BLaER1 treated with 17β-estradiol and CSF1 and Interleukin-3, amounts not matched to agents 10 nM and 100 nM (cell line): Measurements from ENCODE around the gene ARHGEF9.
"Not testable (repeated sequence)": the region's sequence is repeated elsewhere in the genome, so short reads cannot be mapped to it uniquely, and the experiment has no call there.

Experiments
- H3K27ac ChIP-seq, 11 experiments: shearing (Covaris generic); formaldehyde crosslinking; 2 replicates each; pipeline ENCODE4 v1.8.1; 2022
- H3K27me3 ChIP-seq, 11 experiments: shearing (Covaris generic); formaldehyde crosslinking; 2 replicates each; pipeline ENCODE4 v1.8.1; 2022
- H3K36me3 ChIP-seq, 11 experiments: shearing (Covaris generic); formaldehyde crosslinking; 2 replicates each; pipeline ENCODE4 v1.8.1; 2022
- H3K4me1 ChIP-seq, 10 experiments: shearing (Covaris generic); formaldehyde crosslinking; 2 replicates each; pipeline ENCODE4 v1.8.1; 2022
- H3K4me2 ChIP-seq, 11 experiments: shearing (Covaris generic); formaldehyde crosslinking; 2 replicates each; pipeline ENCODE4 v1.8.1; 2022
- H3K4me3 ChIP-seq, 10 experiments: shearing (Covaris generic); formaldehyde crosslinking; 2 replicates each; pipeline ENCODE4 v1.8.1; 2022
- H3K9ac ChIP-seq, 11 experiments: shearing (Covaris generic); formaldehyde crosslinking; 2 replicates each; pipeline ENCODE4 v1.8.1; 2022
- H3K9me3 ChIP-seq, 11 experiments: shearing (Covaris generic); formaldehyde crosslinking; replicated peaks in 1 of 11; 2 replicates each; pipeline ENCODE4 v1.8.1; 2022
- H4K20me1 ChIP-seq, 11 experiments: shearing (Covaris generic); formaldehyde crosslinking; 2 replicates each; pipeline ENCODE4 v1.8.1; 2022
- Cebpa-rat ChIP-seq, 11 experiments: shearing (Covaris generic); IDR thresholded peaks; 2 replicates each; pipeline ENCODE4 v1.8.1; 2022

Gene ARHGEF9

GRCh38 chrX:63664083-63664482 is 120.9 kb downstream of the ARHGEF9 start:
- Histone ChIP-seq H3K9ac (no peak overlapping the region), H3K27ac (no peak overlapping the region)
- no peak for TF ChIP-seq Cebpa-rat (IDR thresholded peaks at IDR 0.05)

GRCh38 chrX:63661676-63662075 is 123.3 kb downstream of the ARHGEF9 start:
- Histone ChIP-seq H3K36me3 (peaks cover 0 to 37% (median 19%) of the 10 kb centered on the region in 11 experiments; a peak in 16 of 22 replicates), H3K4me1 (no peaks in the 10 kb centered on the region), H4K20me1 (no peaks in the 10 kb centered on the region), H3K27me3 (no peaks in the 10 kb centered on the region; a peak in 1 of 22 replicates), H3K4me3 (no peak overlapping the region), H3K9me3 (peaks cover under 1 to 8% (median 2%) of the 10 kb centered on the region in 11 experiments; a peak in 16 of 22 replicates), H3K4me2 (no peak overlapping the region), H3K27ac (no peak overlapping the region), H3K9ac (no peak overlapping the region)
- no peak for TF ChIP-seq Cebpa-rat (IDR thresholded peaks at IDR 0.05)

More at GRCh38 chrX:63664083-63664482, 120.9 kb downstream of the ARHGEF9 start:
- H3K9me3 ChIP-seq = peaks cover 12 to 24% (median 15%) of the 10 kb centered on the region in 11 experiments; a peak in 19 of 22 replicates
- no peaks in the 10 kb centered on the region for H3K4me1 ChIP-seq
- no peaks in the 10 kb centered on the region for H4K20me1 ChIP-seq
- no peak overlapping the region for H3K4me3 ChIP-seq
- H3K4me2 ChIP-seq = no peak overlapping the region
- H3K36me3 ChIP-seq = peaks cover 5 to 36% (median 26%) of the 10 kb centered on the region in 11 experiments; a peak in 17 of 22 replicates
- no peaks in the 10 kb centered on the region; a peak in 1 of 22 replicates for H3K27me3 ChIP-seq

- no peak for TF ChIP-seq Cebpa-rat (IDR thresholded peaks at IDR 0.05)
- H3K27ac ChIP-seq = no peak overlapping the region
- H3K9ac ChIP-seq = no peak overlapping the region
- no peaks in the 10 kb centered on the region for H3K4me1 ChIP-seq
- no peaks in the 10 kb centered on the region; a peak in 1 of 22 replicates for H3K9me3 ChIP-seq
- H3K27me3 ChIP-seq = no peaks in the 10 kb centered on the region; a peak in 1 of 22 replicates
- no peaks in the 10 kb centered on the region for H4K20me1 ChIP-seq
- no peak overlapping the region for H3K4me2 ChIP-seq
- peaks cover 4 to 41% (median 20%) of the 10 kb centered on the region in 11 experiments; a peak in 14 of 22 replicates for H3K36me3 ChIP-seq
- no peak overlapping the region for H3K4me3 ChIP-seq
Measured at GRCh38 chrX:63658920-63659319, 126.1 kb downstream of the ARHGEF9 start.

GRCh38 chrX:63657821-63658220 is 127.2 kb downstream of the ARHGEF9 start:
- Histone ChIP-seq H4K20me1 (no peaks in the 10 kb centered on the region), H3K36me3 (peaks cover 4 to 48% (median 18%) of the 10 kb centered on the region in 11 experiments; a peak in 15 of 22 replicates), H3K27ac (no peak overlapping the region), H3K4me2 (no peak overlapping the region), H3K4me3 (no peak overlapping the region), H3K9ac (no peak overlapping the region), H3K27me3 (no peaks in the 10 kb centered on the region; a peak in 1 of 22 replicates), H3K9me3 (peaks cover 0 to 6% (median 0%) of the 10 kb centered on the region in 11 experiments; a peak in 6 of 22 replicates), H3K4me1 (no peaks in the 10 kb centered on the region)
- no peak for TF ChIP-seq Cebpa-rat (IDR thresholded peaks at IDR 0.05)

- Histone ChIP-seq H3K4me2 (no peak overlapping the region), H4K20me1 (no peaks in the 10 kb centered on the region), H3K9ac (no peak overlapping the region), H3K27ac (no peak overlapping the region), H3K36me3 (peaks cover 4 to 53% (median 22%) of the 10 kb centered on the region in 11 experiments; a peak in 15 of 22 replicates), H3K4me3 (no peak overlapping the region), H3K27me3 (no peaks in the 10 kb centered on the region; a peak in 1 of 22 replicates), H3K9me3 (peaks cover 0 to 12% (median 0%) of the 10 kb centered on the region in 11 experiments; a peak in 6 of 22 replicates), H3K4me1 (no peaks in the 10 kb centered on the region)
- TF ChIP-seq Cebpa-rat (IDR thresholded peaks at IDR 0.05) = no peak
Measured at GRCh38 chrX:63656871-63657580, 128.0 kb downstream of the ARHGEF9 start.

- H3K9ac ChIP-seq = no peak overlapping the region
- TF ChIP-seq Cebpa-rat (IDR thresholded peaks at IDR 0.05) = no peak
- H3K4me1 ChIP-seq = no peaks in the 10 kb centered on the region
- H3K4me2 ChIP-seq = no peak overlapping the region
- no peak overlapping the region for H3K27ac ChIP-seq
- H3K27me3 ChIP-seq = no peaks in the 10 kb centered on the region
- H4K20me1 ChIP-seq = no peaks in the 10 kb centered on the region
- H3K36me3 ChIP-seq = peaks cover 4 to 44% (median 22%) of the 10 kb centered on the region in 11 experiments; a peak in 15 of 22 replicates
- peaks cover 0 to 12% (median 0%) of the 10 kb centered on the region in 11 experiments; a peak in 6 of 22 replicates for H3K9me3 ChIP-seq
- H3K4me3 ChIP-seq = no peak overlapping the region
Measured at GRCh38 chrX:63652086-63652765, 132.8 kb downstream of the ARHGEF9 start.

- H3K9ac ChIP-seq, H4K20me1 ChIP-seq: not testable (repeated sequence)
Measured at GRCh38 chrX:63645748-63646147, 139.3 kb downstream of the ARHGEF9 start.

GRCh38 chrX:63635750-63636149 is 149.3 kb downstream of the ARHGEF9 start:
- no peak overlapping the region for H3K27ac ChIP-seq
- H3K27me3 ChIP-seq = no peaks in the 10 kb centered on the region
- no peak for TF ChIP-seq Cebpa-rat (IDR thresholded peaks at IDR 0.05)
- H3K36me3 ChIP-seq = peaks cover 6 to 38% (median 23%) of the 10 kb centered on the region in 11 experiments; a peak in 17 of 22 replicates
- H3K9me3 ChIP-seq = peaks cover 34 to 40% (median 38%) of the 10 kb centered on the region in 11 experiments
- no peak overlapping the region for H3K4me3 ChIP-seq
- H4K20me1 ChIP-seq = no peaks in the 10 kb centered on the region
- no peak overlapping the region for H3K9ac ChIP-seq
- 0 out of 20 replicates have a peak, but pooled peaks cover 0 to 7% (median 0%) of the 10 kb centered on the region in 10 experiments for H3K4me1 ChIP-seq
- H3K4me2 ChIP-seq = no peak overlapping the region

More at GRCh38 chrX:63645748-63646147, 139.3 kb downstream of the ARHGEF9 start:
- H3K27me3 ChIP-seq, H3K4me2 ChIP-seq, H3K27ac ChIP-seq, H3K4me1 ChIP-seq, H3K4me3 ChIP-seq: not testable (repeated sequence)
- peaks cover 0 to 11% (median 0%) of the 10 kb centered on the region in 11 experiments; a peak in 2 of 22 replicates for H3K9me3 ChIP-seq
- H3K36me3 ChIP-seq = peaks cover 0 to 21% (median 4%) of the 10 kb centered on the region in 11 experiments; a peak in 7 of 22 replicates

GRCh38 chrX:63613531-63614028 is 171.4 kb downstream of the ARHGEF9 start:
- H3K9ac ChIP-seq = no peak overlapping the region

More at GRCh38 chrX:63613531-63614028, 171.4 kb downstream of the ARHGEF9 start:
- Histone ChIP-seq H3K4me1 (no peaks in the 10 kb centered on the region), H3K4me2 (no peak overlapping the region), H3K36me3 (no peaks in the 10 kb centered on the region), H3K27ac (no peak overlapping the region), H4K20me1 (no peaks in the 10 kb centered on the region), H3K9me3 (peaks cover 0 to 15% (median 0%) of the 10 kb centered on the region in 11 experiments; a peak in 2 of 22 replicates), H3K27me3 (no peaks in the 10 kb centered on the region), H3K4me3 (no peak overlapping the region)
- TF ChIP-seq Cebpa-rat (IDR thresholded peaks at IDR 0.05) = no peak
